HL-60 (cell line): ENCODE measurements around the gene CACNG4.

ENCODE experiments used
- DNase-seq, 2 experiments: peaks; one replicate each; pipeline ENCODE4 v3.0.0-alpha.2; 2010 to 2020; ENCODE audit warnings: low read depth in 1 of 2, low spot score in 1 of 2
- H3K27ac ChIP-seq: fragments of 250-450 bp; sonication (Bioruptor Pico); replicated peaks from 2 replicates; pipeline ENCODE4 v1.5.1; 2020; ENCODE audit warnings: mild to moderate bottlenecking, moderate library complexity
- H3K27me3 ChIP-seq: fragments of 250-450 bp; sonication (Bioruptor Pico); 2 replicates; pipeline ENCODE4 v1.5.1; 2021; ENCODE audit warnings: mild to moderate bottlenecking, moderate library complexity; ENCODE audit not compliant: insufficient read depth, poor library complexity, severe bottlenecking
- H3K4me3 ChIP-seq: replicated peaks from 2 replicates; pipeline ENCODE4 v1.5.1; 2011; ENCODE audit warnings: mild to moderate bottlenecking, control low read depth, low read length; ENCODE audit not compliant: insufficient read depth
- CTCF ChIP-seq: IDR thresholded peaks from one replicate; pipeline ENCODE4 v1.5.1; 2011; ENCODE audit warnings: low read length, control low read depth, inconsistent platforms; ENCODE audit not compliant: insufficient read depth
- GABPA ChIP-seq: IDR thresholded peaks from 2 replicates; pipeline ENCODE4 v1.6.1; 2012; ENCODE audit warnings: low read depth
- POLR2AphosphoS5 ChIP-seq: IDR thresholded peaks from 2 replicates; pipeline ENCODE4 v1.6.1; 2012; ENCODE audit warnings: low read depth
- REST ChIP-seq: IDR thresholded peaks from 2 replicates; pipeline ENCODE4 v1.6.1; 2012; ENCODE audit warnings: low read depth; ENCODE audit not compliant: insufficient replicate concordance
- SPI1 ChIP-seq: IDR thresholded peaks from 2 replicates; pipeline ENCODE4 v1.6.1; 2012; ENCODE audit warnings: low read depth, mild to moderate bottlenecking, borderline replicate concordance

The CACNG4 gene

GRCh38 chr17:67027031-67027628 is 62.6 kb downstream of the CACNG4 start:
- no peak for TF ChIP-seq SPI1
- TF ChIP-seq POLR2AphosphoS5 = no peak
- no peak for TF ChIP-seq GABPA
- TF ChIP-seq CTCF = no peak
- no peak for TF ChIP-seq REST
- no peak for DNase-seq
- no peak overlapping the region for H3K4me3 ChIP-seq
- H3K27me3 ChIP-seq = no peaks in the 10 kb centered on the region
- H3K27ac ChIP-seq = no peak overlapping the region

- Histone ChIP-seq H3K4me3 (no peak overlapping the region), H3K27me3 (no peaks in the 10 kb centered on the region), H3K27ac (no peak overlapping the region)
- DNase-seq = no peak
- TF ChIP-seq SPI1 (no peak), REST (no peak), GABPA (no peak), POLR2AphosphoS5 (no peak), CTCF (no peak)
Observed at GRCh38 chr17:67030641-67031040, 66.1 kb downstream of the CACNG4 start.

- TF ChIP-seq CTCF = no peak
- no peak for TF ChIP-seq SPI1
- no peak for TF ChIP-seq REST
- no peak for TF ChIP-seq GABPA
- no peak for TF ChIP-seq POLR2AphosphoS5
- Histone ChIP-seq H3K27me3 (no peaks in the 10 kb centered on the region), H3K27ac (no peak overlapping the region), H3K4me3 (no peak overlapping the region)
- DNase-seq = no peak
Observed at GRCh38 chr17:67032382-67032781, 67.9 kb downstream of the CACNG4 start.
